Left ventricle myocardium inferior (tissue), 1 donor: ENCODE results near the gene FBXL22. TPM values are rescaled to one million over a fixed set of nuclear protein-coding genes. Genes with fewer than 3 reads are reported as not detected.

ENCODE experiments used
- DNase-seq: peaks from one replicate; pipeline ENCODE4 v3.0.0-alpha.2; 2020
- H3K27ac ChIP-seq: fragments of 200-600 bp; replicated peaks from 2 replicates; pipeline ENCODE4 v1.8.0; 2021
- H3K27me3 ChIP-seq: fragments of 200-600 bp; 2 replicates; pipeline ENCODE4 v1.8.0; 2021; ENCODE audit warnings: low read depth
- H3K36me3 ChIP-seq: fragments of 200-600 bp; 2 replicates; pipeline ENCODE4 v1.8.0; 2021
- H3K4me1 ChIP-seq: fragments of 200-600 bp; 2 replicates; pipeline ENCODE4 v1.8.0; 2021
- H3K4me3 ChIP-seq: fragments of 200-600 bp; 2 replicates; pipeline ENCODE4 v1.8.0; 2021; ENCODE audit warnings: mild to moderate bottlenecking, moderate library complexity
- H3K9me3 ChIP-seq: fragments of 200-600 bp; replicated peaks from 2 replicates; pipeline ENCODE4 v1.8.0; 2021
- CTCF ChIP-seq: fragments of 200-600 bp; IDR thresholded peaks from 2 replicates; pipeline ENCODE4 v1.8.0; 2021; ENCODE audit warnings: antibody characterized with exemption, mild to moderate bottlenecking, borderline replicate concordance
- intact Hi-C: fragments of 100-400 bp; cut with micrococcal nuclease; formaldehyde crosslinking; loops from one replicate; pipeline ENCODE4 v1.11.0; 2022
- total RNA-seq: library from RNA; stranded (reverse); fragmentation: NEBNext Ultra II Directional; extraction: Animal tissue kit (Norgen Biotek cat#: 25700); gene quantifications from one replicate; pipeline ENCODE4 v1.2.1, GENCODE V29; 2021
- donor health status: DM: no; HTN: yes; CAD: no; lungs with severe emphysema.

Gene FBXL22
- total RNA-seq, 1 donor from 2014 or later, result 29.5 TPM

GRCh38 chr15:63601704-63602185 is 4.6 kb downstream of the FBXL22 start:
- Histone ChIP-seq H3K36me3 (no peaks in the 10 kb centered on the region), H3K27ac (peak overlapping the region; percentile 93), H3K4me1 (peaks cover 82% of the 10 kb centered on the region), H3K4me3 (peak overlapping the region; percentile 81), H3K9me3 (no peaks in the 10 kb centered on the region), H3K27me3 (no peaks in the 10 kb centered on the region)
- TF ChIP-seq CTCF, result no peak
- intact Hi-C loops, result no loop called here
- no peak for DNase-seq

GRCh38 chr15:63602595-63602994 is 5.4 kb downstream of the FBXL22 start:
- no peaks in the 10 kb centered on the region for H3K9me3 ChIP-seq
- H3K4me3 ChIP-seq, result no peak overlapping the region
- H3K4me1 ChIP-seq, result peaks cover 74% of the 10 kb centered on the region
- H3K36me3 ChIP-seq, result peaks cover 6% of the 10 kb centered on the region
- no peak overlapping the region for H3K27ac ChIP-seq
- TF ChIP-seq CTCF, result no peak
- DNase-seq, result no peak
- no peaks in the 10 kb centered on the region for H3K27me3 ChIP-seq
- intact Hi-C loops, result no loop called here

- Histone ChIP-seq H3K4me1 (peaks cover 66% of the 10 kb centered on the region), H3K9me3 (no peaks in the 10 kb centered on the region), H3K36me3 (peaks cover 15% of the 10 kb centered on the region), H3K27ac (no peak overlapping the region), H3K4me3 (no peak overlapping the region), H3K27me3 (no peaks in the 10 kb centered on the region)
- DNase-seq, result no peak
- intact Hi-C loops, result no loop called here
- no peak for TF ChIP-seq CTCF
Observed at GRCh38 chr15:63603516-63603915, 6.3 kb downstream of the FBXL22 start.

GRCh38 chr15:63604281-63604680 is 7.1 kb downstream of the FBXL22 start:
- no peaks in the 10 kb centered on the region for H3K27me3 ChIP-seq
- H3K27ac ChIP-seq, result no peak overlapping the region
- peaks cover 58% of the 10 kb centered on the region for H3K4me1 ChIP-seq
- intact Hi-C loops, result no loop called here
- DNase-seq, result no peak
- no peak overlapping the region for H3K4me3 ChIP-seq
- no peaks in the 10 kb centered on the region for H3K9me3 ChIP-seq
- H3K36me3 ChIP-seq, result peaks cover 23% of the 10 kb centered on the region
- no peak for TF ChIP-seq CTCF

GRCh38 chr15:63605036-63605435 is 7.8 kb downstream of the FBXL22 start:
- no peaks in the 10 kb centered on the region for H3K27me3 ChIP-seq
- H3K27ac ChIP-seq, result no peak overlapping the region
- no peaks in the 10 kb centered on the region for H3K9me3 ChIP-seq
- no peak for DNase-seq
- peaks cover 54% of the 10 kb centered on the region for H3K4me1 ChIP-seq
- intact Hi-C loops, result no loop called here
- peaks cover 27% of the 10 kb centered on the region for H3K36me3 ChIP-seq
- no peak for TF ChIP-seq CTCF
- H3K4me3 ChIP-seq, result no peak overlapping the region
